Measurements from ENCODE around the gene GAST. TPM values are rescaled to one million over a fixed set of nuclear protein-coding genes. Genes with fewer than 3 reads are reported as not detected.
A peak's percentile ranks its signal among the peaks of the same experiment; 100 is the strongest.

GAST gene
- total and polyA plus RNA-seq, 4 experiments from 2014 or later, result not detected

GRCh38 chr17:41710472-41711090 lies 1.6 kb upstream of the GAST start:
- Mint-ChIP-seq H3K27me3 (peaks cover 9% of the 10 kb centered on the region in 2 donors), H3K27ac (no peak overlapping the region), H3K4me1 (no peaks in the 10 kb centered on the region), H3K36me3 (no peaks in the 10 kb centered on the region), H3K4me3 (no peak overlapping the region), H3K9me3 (no peaks in the 10 kb centered on the region)
- intact Hi-C loops (cut with micrococcal nuclease), result no loop called here
- Histone ChIP-seq H3K4me1 (ENCODE audit: insufficient read depth, low read length) (no peaks in the 10 kb centered on the region), H3K27ac (ENCODE audit: low read depth, low read length) (no peak overlapping the region), H3K27me3 (ENCODE audit: insufficient read depth, low read length) (no peaks in the 10 kb centered on the region), H3K36me3 (ENCODE audit: insufficient read depth, low read length) (no peaks in the 10 kb centered on the region), H3K9me3 (ENCODE audit: control insufficient read depth in 1 of 2, low read length in 2 of 2) (no peaks in the 10 kb centered on the region), H3K4me3 (ENCODE audit: low read length in 2 of 2) (no peak overlapping the region)
- CTCF ChIA-PET (ENCODE audit: partially characterized antibody), result no interaction called here
- no peak for DNase-seq
- POLR2A ChIA-PET (ENCODE audit: partially characterized antibody), result no interaction called here

- Histone ChIP-seq H3K27me3 (ENCODE audit: insufficient read depth, low read length) (no peaks in the 10 kb centered on the region), H3K27ac (ENCODE audit: low read depth, low read length) (no peak overlapping the region), H3K4me1 (ENCODE audit: insufficient read depth, low read length) (peaks cover 12% of the 10 kb centered on the region), H3K36me3 (ENCODE audit: insufficient read depth, low read length) (no peaks in the 10 kb centered on the region), H3K9me3 (ENCODE audit: control insufficient read depth in 1 of 2, low read length in 2 of 2) (no peaks in the 10 kb centered on the region), H3K4me3 (ENCODE audit: low read length in 2 of 2) (no peak overlapping the region)
- Mint-ChIP-seq H3K27ac (peak overlapping the region in 2 of 7 donors; percentile 70 to 73), H3K27me3 (peaks cover 0 to 3% of the 10 kb centered on the region in 2 donors), H3K36me3 (no peaks in the 10 kb centered on the region), H3K4me1 (peaks cover 3 to 7% (median 6%) of the 10 kb centered on the region in 4 donors), H3K4me3 (peak overlapping the region in 1 of 8 donors; percentile 43), H3K9me3 (no peaks in the 10 kb centered on the region)
- POLR2A ChIA-PET (ENCODE audit: partially characterized antibody), result interaction anchor here (1.1 to 2.6 kb wide), 3 partner anchors 14 to 29 kb away, joined by 4 to 11 read pairs (median 5); partner anchors contain the start of gene EIF1
- intact Hi-C loops (cut with micrococcal nuclease), result no loop called here
- CTCF ChIA-PET (ENCODE audit: partially characterized antibody), result no interaction called here
- DNase-seq, result peak in 2 of 5 donors; percentile 12 to 25
Measured at GRCh38 chr17:41717408-41718286, 5.5 kb downstream of the GAST start.

DNA sequence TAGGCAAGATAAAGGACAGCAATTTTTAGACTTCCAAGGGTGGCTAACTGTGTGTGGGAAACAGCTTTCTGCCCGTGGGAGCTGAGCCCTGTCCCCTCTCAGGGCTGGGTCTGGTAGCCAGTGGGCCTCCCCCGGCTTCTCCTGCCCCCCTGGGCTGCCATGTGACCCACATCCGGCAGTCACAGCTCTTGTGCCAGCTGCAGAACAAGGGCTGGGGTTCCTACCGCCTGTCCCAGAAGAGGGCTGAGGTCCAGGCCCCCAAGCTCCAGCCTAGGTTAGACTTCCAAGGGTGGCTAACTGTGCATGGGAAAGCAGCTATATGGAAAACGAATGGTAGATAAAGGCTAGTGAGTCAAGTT lies 6.1 kb downstream of the GAST start:
- Histone ChIP-seq H3K36me3 (ENCODE audit: insufficient read depth, low read length) (no peaks in the 10 kb centered on the region), H3K9me3 (ENCODE audit: control insufficient read depth in 1 of 2, low read length in 2 of 2) (no peaks in the 10 kb centered on the region), H3K4me3 (ENCODE audit: low read length in 2 of 2) (no peak overlapping the region), H3K27me3 (ENCODE audit: insufficient read depth, low read length) (no peaks in the 10 kb centered on the region), H3K4me1 (ENCODE audit: insufficient read depth, low read length) (peaks cover 12% of the 10 kb centered on the region), H3K27ac (ENCODE audit: low read depth, low read length) (no peak overlapping the region)
- Mint-ChIP-seq H3K27ac (no peak overlapping the region), H3K4me3 (no peak overlapping the region), H3K9me3 (no peaks in the 10 kb centered on the region), H3K4me1 (peaks cover 3 to 7% (median 6%) of the 10 kb centered on the region in 4 donors), H3K36me3 (no peaks in the 10 kb centered on the region), H3K27me3 (peaks cover 0 to 3% of the 10 kb centered on the region in 2 donors)
- intact Hi-C loops (cut with micrococcal nuclease), result no loop called here
- POLR2A ChIA-PET (ENCODE audit: partially characterized antibody), result interaction anchor here (1.1 to 2.6 kb wide), 3 partner anchors 13 to 30 kb away, joined by 4 to 11 read pairs (median 5); partner anchors contain the start of gene EIF1
- CTCF ChIA-PET (ENCODE audit: partially characterized antibody), result no interaction called here
- DNase-seq, result no peak

- H3K9me3 ChIP-seq (ENCODE audit: control insufficient read depth in 1 of 2, low read length in 2 of 2), result no peaks in the 10 kb centered on the region
- Mint-ChIP-seq H3K36me3 (no peaks in the 10 kb centered on the region), H3K4me3 (no peak overlapping the region), H3K27ac (no peak overlapping the region), H3K4me1 (peaks cover 3 to 7% (median 6%) of the 10 kb centered on the region in 4 donors), H3K9me3 (no peaks in the 10 kb centered on the region), H3K27me3 (peaks cover 5 to 14% of the 10 kb centered on the region in 2 donors)
- no peak overlapping the region for H3K27ac ChIP-seq (ENCODE audit: low read depth, low read length)
- CTCF ChIA-PET (ENCODE audit: partially characterized antibody), result interaction anchor here (1.0 kb wide), 1 partner anchor 500 kb away, joined by 3 read pairs; no protein-coding TSS in a partner anchor
- no peak overlapping the region for H3K4me3 ChIP-seq (ENCODE audit: low read length in 2 of 2)
- H3K36me3 ChIP-seq (ENCODE audit: insufficient read depth, low read length), result no peaks in the 10 kb centered on the region
- peaks cover 10% of the 10 kb centered on the region for H3K4me1 ChIP-seq (ENCODE audit: insufficient read depth, low read length)
- no peaks in the 10 kb centered on the region for H3K27me3 ChIP-seq (ENCODE audit: insufficient read depth, low read length)
- DNase-seq, result no peak
- POLR2A ChIA-PET (ENCODE audit: partially characterized antibody), result no interaction called here
- intact Hi-C loops (cut with micrococcal nuclease), result no loop called here
Measured at GRCh38 chr17:41722231-41722630, 10.1 kb downstream of the GAST start.

GRCh38 chr17:41723801-41724475 lies 11.8 kb downstream of the GAST start:
- H3K4me1 Mint-ChIP-seq, result no peaks in the 10 kb centered on the region
- peaks cover 9 to 20% of the 10 kb centered on the region in 2 donors for H3K27me3 Mint-ChIP-seq
- H3K4me3 Mint-ChIP-seq, result no peak overlapping the region
- intact Hi-C loops (cut with micrococcal nuclease), result no loop called here
- CTCF ChIA-PET (ENCODE audit: partially characterized antibody), result no interaction called here
- Histone ChIP-seq H3K27ac (ENCODE audit: low read depth, low read length) (no peak overlapping the region), H3K36me3 (ENCODE audit: insufficient read depth, low read length) (no peaks in the 10 kb centered on the region), H3K4me1 (ENCODE audit: insufficient read depth, low read length) (no peaks in the 10 kb centered on the region), H3K27me3 (ENCODE audit: insufficient read depth, low read length) (no peaks in the 10 kb centered on the region), H3K9me3 (ENCODE audit: control insufficient read depth in 1 of 2, low read length in 2 of 2) (no peaks in the 10 kb centered on the region), H3K4me3 (ENCODE audit: low read length in 2 of 2) (no peak overlapping the region)
- H3K9me3 Mint-ChIP-seq, result peaks cover 0 to 2% (median 0%) of the 10 kb centered on the region in 8 donors
- DNase-seq, result no peak
- no peak overlapping the region for H3K27ac Mint-ChIP-seq
- POLR2A ChIA-PET (ENCODE audit: partially characterized antibody), result no interaction called here
- no peaks in the 10 kb centered on the region for H3K36me3 Mint-ChIP-seq

DNA sequence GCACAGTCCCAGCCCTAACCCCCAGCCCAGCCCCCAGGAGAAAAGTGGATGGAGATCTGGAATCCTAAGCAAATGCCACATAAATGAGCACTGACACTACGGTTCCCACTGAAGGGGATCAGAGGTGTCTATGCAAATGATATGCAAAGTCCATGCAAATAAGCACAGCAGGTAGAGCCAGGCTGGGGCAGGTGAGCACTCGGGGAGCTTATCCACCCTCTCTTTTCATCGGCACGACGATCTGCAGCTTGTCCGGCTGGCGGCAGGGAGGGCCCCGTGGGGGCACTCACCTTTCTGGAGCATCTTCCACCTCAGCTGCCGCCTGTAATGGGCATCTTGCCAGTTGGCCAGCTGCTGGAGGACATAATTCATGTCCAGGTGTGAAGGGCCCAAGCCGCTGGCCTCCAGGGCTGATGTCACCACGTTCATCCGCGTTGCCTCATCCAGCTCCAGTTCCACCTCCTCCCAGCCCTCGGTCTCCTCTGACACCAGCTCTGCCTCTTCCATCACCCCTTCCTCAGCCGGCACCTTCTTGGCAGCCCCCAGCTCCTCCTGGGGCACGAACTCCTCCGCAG lies 12.4 kb downstream of the GAST start:
- Mint-ChIP-seq H3K4me1 (no peaks in the 10 kb centered on the region), H3K27ac (no peak overlapping the region), H3K27me3 (peaks cover 9 to 19% of the 10 kb centered on the region in 2 donors), H3K4me3 (no peak overlapping the region), H3K9me3 (peaks cover 0 to 2% (median 0%) of the 10 kb centered on the region in 8 donors), H3K36me3 (no peaks in the 10 kb centered on the region)
- POLR2A ChIA-PET (ENCODE audit: partially characterized antibody), result no interaction called here
- H3K27me3 ChIP-seq (ENCODE audit: insufficient read depth, low read length), result no peaks in the 10 kb centered on the region
- no peaks in the 10 kb centered on the region for H3K4me1 ChIP-seq (ENCODE audit: insufficient read depth, low read length)
- CTCF ChIA-PET (ENCODE audit: partially characterized antibody), result no interaction called here
- no peak overlapping the region for H3K4me3 ChIP-seq (ENCODE audit: low read length in 2 of 2)
- no peaks in the 10 kb centered on the region for H3K9me3 ChIP-seq (ENCODE audit: control insufficient read depth in 1 of 2, low read length in 2 of 2)
- H3K36me3 ChIP-seq (ENCODE audit: insufficient read depth, low read length), result no peaks in the 10 kb centered on the region
- intact Hi-C loops (cut with micrococcal nuclease), result no loop called here
- DNase-seq, result no peak
- no peak overlapping the region for H3K27ac ChIP-seq (ENCODE audit: low read depth, low read length)

DNA sequence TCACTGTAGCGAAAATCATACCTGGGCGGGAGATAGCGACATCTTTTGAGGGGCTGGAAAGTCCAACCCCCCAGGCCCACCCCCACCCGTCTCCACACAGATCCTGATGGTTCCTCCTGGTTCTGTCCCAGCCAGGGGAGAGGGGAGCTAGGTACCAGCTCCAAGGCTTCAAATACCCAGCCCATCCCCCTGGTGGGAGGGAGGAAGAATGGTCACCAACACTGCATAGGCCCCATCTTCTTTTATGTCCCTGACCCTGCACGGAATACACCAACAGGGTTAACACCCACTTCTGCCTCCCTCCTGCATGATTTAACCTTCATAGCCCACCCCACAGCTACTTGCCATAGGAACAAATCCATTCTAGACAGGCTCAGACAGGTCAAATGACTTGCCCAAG lies 13.0 kb downstream of the GAST start:
- Histone ChIP-seq H3K4me1 (ENCODE audit: insufficient read depth, low read length) (no peaks in the 10 kb centered on the region), H3K27me3 (ENCODE audit: insufficient read depth, low read length) (no peaks in the 10 kb centered on the region), H3K4me3 (ENCODE audit: low read length in 2 of 2) (no peak overlapping the region), H3K27ac (ENCODE audit: low read depth, low read length) (no peak overlapping the region), H3K9me3 (ENCODE audit: control insufficient read depth in 1 of 2, low read length in 2 of 2) (no peaks in the 10 kb centered on the region), H3K36me3 (ENCODE audit: insufficient read depth, low read length) (no peaks in the 10 kb centered on the region)
- Mint-ChIP-seq H3K4me3 (no peak overlapping the region), H3K36me3 (no peaks in the 10 kb centered on the region), H3K9me3 (peaks cover 0 to 2% (median 0%) of the 10 kb centered on the region in 8 donors), H3K27me3 (peaks cover 9 to 20% of the 10 kb centered on the region in 2 donors), H3K4me1 (no peaks in the 10 kb centered on the region), H3K27ac (no peak overlapping the region)
- ChIA-PET CTCF (ENCODE audit: partially characterized antibody) (no interaction called here), POLR2A (ENCODE audit: partially characterized antibody) (no interaction called here)
- intact Hi-C loops (cut with micrococcal nuclease), result no loop called here
- no peak for DNase-seq

All from CD4-positive, alpha-beta memory T cell (primary cell).